ENCODE data around the gene NT5DC3. TPM values are rescaled to one million over a fixed set of nuclear protein-coding genes. Genes with fewer than 3 reads are reported as not detected.
A peak's percentile ranks its signal among the peaks of the same experiment; 100 is the strongest.

The NT5DC3 gene
- total and polyA plus RNA-seq, 9 of the 15 experiments (the other 6 are each of a cell fraction or from before 2014, with no cell fraction given): 6.3 to 33.5 (median 24.5) TPM

DNA sequence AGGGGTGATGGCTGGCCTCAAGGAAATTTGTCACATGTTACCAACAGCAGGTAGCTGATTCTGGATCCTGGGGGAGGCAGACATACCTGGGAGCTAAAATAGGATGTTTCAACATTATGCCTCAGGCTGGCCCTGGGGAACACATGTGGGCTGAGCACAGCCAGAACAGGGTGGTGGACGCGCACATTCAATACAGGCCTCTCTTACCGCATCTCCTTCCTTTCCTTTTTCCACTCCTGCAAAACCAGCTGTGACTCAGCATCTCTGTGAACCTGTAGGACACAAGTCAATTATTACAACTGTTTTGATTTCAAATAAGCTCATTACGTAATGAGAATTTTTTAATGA lies 61.0 kb downstream of the NT5DC3 start:
- DNase-seq (ENCODE audit: extremely low read depth in 1 of 4, low spot score in 3 of 4): no peak
- no peak overlapping the region for H3K4me2 ChIP-seq (ENCODE audit: insufficient read depth, low read length)
- no peaks in the 10 kb centered on the region for H3K27me3 ChIP-seq (ENCODE audit: control insufficient read depth in 2 of 2, insufficient read depth in 2 of 2, low read length in 2 of 2)
- no TSS peak for BruUV-seq (replicated peaks)
- H4K20me1 ChIP-seq (replicated peaks; ENCODE audit: control insufficient read depth, insufficient read depth, low read length): 0 out of 2 replicates have a peak, but pooled peaks cover 7% of the 10 kb centered on the region
- ChIA-PET CTCF (ENCODE audit: low intra/inter-chr PET ratio) (no interaction called here), POLR2A (interaction anchor here (0.7 kb wide), 1 partner anchor 38 kb away, joined by 3 read pairs; no protein-coding TSS in a partner anchor)
- ATAC-seq: no peak
- no peak overlapping the region for H3K9ac ChIP-seq (ENCODE audit: insufficient read depth in 1 of 2, low read depth in 2 of 2, low read length in 2 of 2)
- intact Hi-C loops (cut with micrococcal nuclease) (no loop called here), in situ Hi-C loops (cut with MboI) (no loop called here)
- H3K79me2 ChIP-seq (ENCODE audit: control insufficient read depth, insufficient read depth, low read length): no peaks in the 10 kb centered on the region; the same call in 2 of the 3 replicates
- no peak for FAIRE-seq
- no peak overlapping the region for H3K27ac ChIP-seq (ENCODE audit: extremely low read depth, low read depth, low read length)
- H3K4me3 ChIP-seq: no peak overlapping the region
- TF ChIP-seq C11orf30 (IDR thresholded peaks at IDR 0.05; ENCODE audit: low read depth): 0 out of 2 replicates have a peak, but pooled peaks have one; percentile 6
- TF ChIP-seq, protein P1, sequence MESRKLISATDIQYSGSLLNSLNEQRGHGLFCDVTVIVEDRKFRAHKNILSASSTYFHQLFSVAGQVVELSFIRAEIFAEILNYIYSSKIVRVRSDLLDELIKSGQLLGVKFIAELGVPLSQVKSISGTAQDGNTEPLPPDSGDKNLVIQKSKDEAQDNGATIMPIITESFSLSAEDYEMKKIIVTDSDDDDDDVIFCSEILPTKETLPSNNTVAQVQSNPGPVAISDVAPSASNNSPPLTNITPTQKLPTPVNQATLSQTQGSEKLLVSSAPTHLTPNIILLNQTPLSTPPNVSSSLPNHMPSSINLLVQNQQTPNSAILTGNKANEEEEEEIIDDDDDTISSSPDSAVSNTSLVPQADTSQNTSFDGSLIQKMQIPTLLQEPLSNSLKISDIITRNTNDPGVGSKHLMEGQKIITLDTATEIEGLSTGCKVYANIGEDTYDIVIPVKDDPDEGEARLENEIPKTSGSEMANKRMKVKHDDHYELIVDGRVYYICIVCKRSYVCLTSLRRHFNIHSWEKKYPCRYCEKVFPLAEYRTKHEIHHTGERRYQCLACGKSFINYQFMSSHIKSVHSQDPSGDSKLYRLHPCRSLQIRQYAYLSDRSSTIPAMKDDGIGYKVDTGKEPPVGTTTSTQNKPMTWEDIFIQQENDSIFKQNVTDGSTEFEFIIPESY (CRISPR knock-in tag; IDR thresholded peaks at IDR 0.05): 0 out of 2 replicates have a peak, but pooled peaks have one; percentile 21
- no peak for TF ChIP-seq ZNF57 (CRISPR knock-in tag; IDR thresholded peaks at IDR 0.05)
- no peaks in the 10 kb centered on the region for H3K9me3 ChIP-seq (replicated peaks; ENCODE audit: control insufficient read depth, insufficient read depth, low read depth, low read length)
- WGBS (ENCODE audit: insufficient coverage, low coverage, missing lambda C conversion rate): 96% methylated on average over 4 of the region's 4 CpGs
- peaks cover 95% of the 10 kb centered on the region; the same call in 2 of the 3 replicates for H3K36me3 ChIP-seq (ENCODE audit: control insufficient read depth, insufficient read depth, low read length)
- H2AFZ ChIP-seq (ENCODE audit: low read depth, low read length): no peak overlapping the region
- H3K4me1 ChIP-seq (replicated peaks in 1 of 2; ENCODE audit: control insufficient read depth in 2 of 2, insufficient read depth in 2 of 2, low read length in 2 of 2): no peaks in the 10 kb centered on the region
- H3K9me1 ChIP-seq (ENCODE audit: control insufficient read depth, insufficient read depth, low read length): no peaks in the 10 kb centered on the region
